Measurements from ENCODE around the gene NAGLU.
"Not testable (repeated sequence)": the region's sequence is repeated elsewhere in the genome, so short reads cannot be mapped to it uniquely, and the experiment has no call there.

The NAGLU gene

DNA sequence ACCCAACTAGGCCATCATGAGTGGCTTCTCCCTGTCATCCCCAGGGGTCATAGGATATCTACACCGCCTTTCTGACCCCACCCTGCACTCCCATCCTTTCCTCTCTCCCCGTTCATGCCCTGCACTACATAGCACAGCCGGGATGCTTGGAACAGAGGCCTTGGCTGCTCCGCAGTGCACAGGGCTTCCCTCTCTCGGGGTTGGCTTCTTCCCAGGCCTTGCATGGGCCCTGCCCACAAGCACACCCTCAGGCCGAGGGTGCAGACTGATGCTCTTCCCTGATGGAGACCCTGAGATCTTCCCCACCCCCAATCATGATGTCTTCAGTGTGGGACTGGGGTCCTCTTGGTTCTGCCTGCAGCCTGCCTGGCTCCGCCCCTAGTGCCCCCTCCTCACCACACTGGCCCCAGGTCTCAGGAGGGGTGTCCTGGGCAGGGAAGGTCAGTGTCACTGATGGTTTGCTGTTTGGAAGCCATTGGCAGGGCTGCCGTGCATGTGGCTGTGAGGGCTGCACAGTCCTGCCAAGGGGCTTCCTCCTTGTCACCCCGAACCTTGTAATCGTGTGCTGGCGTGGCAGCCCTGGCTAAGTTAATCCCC, 14.3 kb upstream of the NAGLU start:
- no peak for DNase-seq (ENCODE audit: low read depth)

DNA sequence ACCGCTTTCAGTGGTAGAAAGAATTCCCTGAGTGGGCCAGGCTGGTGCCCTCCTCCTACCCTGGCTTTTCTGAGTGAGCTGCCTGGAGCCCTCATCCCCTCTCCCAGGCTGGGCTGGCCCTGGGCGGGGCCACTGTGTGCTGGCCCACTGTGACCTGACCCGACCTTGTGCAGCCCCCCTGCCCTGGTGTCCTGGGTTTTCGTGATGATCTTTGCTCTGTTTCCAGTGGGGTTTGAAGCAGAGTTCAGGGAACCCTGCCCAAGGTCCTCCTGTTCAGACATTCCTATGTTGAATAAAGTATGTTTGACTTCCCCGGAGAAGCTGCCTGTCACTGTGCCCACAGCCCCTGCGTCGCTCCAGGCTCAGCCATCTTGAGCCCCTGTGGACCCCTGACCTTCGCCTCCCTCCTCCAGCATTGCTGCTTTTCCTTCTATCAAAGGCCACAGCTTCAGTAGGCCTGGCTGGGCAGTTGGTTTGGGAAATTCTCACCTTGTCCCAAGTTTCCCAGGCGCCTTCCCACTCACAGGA, 13.7 kb upstream of the NAGLU start:
- DNase-seq (ENCODE audit: low read depth), result no peak

DNA sequence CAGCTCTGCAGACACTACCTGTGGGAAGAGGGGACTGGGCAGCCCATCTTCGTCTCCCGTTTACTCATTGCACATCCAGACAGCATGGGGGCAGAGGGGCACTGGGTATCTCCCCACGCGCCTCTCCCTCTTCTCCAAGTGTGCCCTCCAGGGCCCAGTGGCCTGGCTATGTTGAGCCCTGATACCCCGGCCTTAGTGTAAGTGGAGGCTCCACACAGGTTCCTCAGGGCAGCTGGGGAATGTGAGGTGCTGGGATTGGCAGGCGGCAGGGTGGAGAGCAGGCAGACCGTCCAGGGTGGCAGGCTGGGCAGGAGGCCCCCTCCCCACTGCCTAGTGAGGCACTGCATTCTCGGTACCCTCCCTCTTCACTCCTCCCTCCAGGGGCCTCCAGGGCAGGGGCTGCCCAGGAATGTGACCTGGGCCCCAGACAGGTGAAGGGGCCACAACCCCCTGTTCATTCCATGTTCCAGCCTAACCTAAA, 13.2 kb upstream of the NAGLU start:
- DNase-seq (ENCODE audit: low read depth), result no peak

DNA sequence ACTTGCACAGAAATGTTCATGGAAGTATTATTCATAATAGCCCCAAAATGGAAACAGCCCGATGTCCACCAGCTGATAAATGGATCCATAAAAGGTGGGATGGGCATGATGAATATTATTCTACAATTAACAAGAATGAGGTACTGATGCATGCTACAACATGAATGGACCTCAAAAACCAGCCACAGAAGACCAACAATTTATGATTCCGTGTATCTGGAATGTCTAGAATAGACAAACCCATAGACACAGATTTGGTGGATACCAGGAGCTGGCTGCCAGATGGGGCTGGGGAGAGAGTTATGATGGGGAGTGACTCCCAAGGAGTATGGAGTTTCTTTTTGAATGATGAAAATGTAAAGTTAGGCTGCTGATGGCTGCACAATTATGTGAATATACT, 10.8 kb upstream of the NAGLU start:
- DNase-seq (ENCODE audit: low read depth), result no peak

DNA sequence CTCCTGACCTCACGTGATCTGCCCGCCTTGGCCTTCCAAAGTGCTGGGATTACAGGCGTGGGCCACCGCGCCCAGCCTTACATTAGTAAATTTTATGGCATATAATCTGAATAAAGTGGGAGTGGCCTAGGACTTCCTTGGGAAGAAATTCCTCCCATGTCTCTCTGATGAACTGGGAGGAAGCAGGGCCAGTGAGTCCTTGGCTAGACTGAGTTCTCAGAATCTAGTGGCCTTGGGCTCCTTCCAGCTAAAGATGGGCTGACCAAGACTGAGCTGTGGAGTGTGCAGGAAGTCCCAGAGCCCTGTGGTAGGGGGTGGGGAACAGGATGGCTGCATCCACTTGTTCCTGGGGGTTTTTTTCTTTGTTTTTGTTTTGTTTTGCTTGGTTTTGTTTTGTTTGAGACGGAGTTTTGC, 10.0 kb upstream of the NAGLU start:
- no peak for DNase-seq (ENCODE audit: low read depth)

DNA sequence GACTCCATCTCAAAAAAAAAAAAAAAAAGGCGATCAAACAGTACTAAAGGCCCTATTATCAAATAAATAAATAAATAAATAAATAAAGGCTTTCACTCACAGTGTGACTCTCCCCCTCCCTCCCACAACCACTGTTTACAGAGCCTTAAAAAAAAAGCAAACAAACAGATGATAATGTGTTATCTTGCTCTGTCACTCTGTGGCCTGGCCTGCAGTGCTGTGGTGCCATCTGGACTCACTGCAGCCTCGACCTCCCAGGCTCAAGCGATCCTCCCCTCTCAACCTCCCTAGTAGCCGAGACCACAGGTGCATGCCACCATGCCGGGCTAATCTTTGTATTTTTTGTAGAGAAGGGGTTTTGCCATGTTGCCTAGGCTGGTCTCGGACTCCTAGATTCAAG, 8.1 kb upstream of the NAGLU start:
- DNase-seq (ENCODE audit: low read depth), result no peak

DNA sequence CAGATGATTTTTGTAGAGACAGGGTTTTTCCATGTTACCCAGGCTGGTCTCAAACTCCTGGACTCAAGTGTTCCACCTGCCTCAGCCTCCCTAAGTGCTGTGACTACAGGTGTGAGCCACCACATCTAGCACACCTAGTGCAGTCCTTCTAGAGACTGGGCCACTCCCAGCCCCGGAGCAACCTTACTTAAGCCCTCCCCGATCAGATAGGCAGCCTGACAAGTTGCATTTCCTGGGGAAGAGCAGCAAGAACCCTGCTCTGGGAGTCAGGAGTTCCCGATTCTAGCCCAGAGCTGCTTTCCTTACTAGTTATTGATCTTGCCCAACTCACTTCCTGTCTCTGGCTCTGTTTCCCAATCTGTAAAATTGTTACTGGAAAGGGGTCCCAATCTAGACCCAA, 7.0 kb upstream of the NAGLU start:
- DNase-seq (ENCODE audit: low read depth), result no peak

DNA sequence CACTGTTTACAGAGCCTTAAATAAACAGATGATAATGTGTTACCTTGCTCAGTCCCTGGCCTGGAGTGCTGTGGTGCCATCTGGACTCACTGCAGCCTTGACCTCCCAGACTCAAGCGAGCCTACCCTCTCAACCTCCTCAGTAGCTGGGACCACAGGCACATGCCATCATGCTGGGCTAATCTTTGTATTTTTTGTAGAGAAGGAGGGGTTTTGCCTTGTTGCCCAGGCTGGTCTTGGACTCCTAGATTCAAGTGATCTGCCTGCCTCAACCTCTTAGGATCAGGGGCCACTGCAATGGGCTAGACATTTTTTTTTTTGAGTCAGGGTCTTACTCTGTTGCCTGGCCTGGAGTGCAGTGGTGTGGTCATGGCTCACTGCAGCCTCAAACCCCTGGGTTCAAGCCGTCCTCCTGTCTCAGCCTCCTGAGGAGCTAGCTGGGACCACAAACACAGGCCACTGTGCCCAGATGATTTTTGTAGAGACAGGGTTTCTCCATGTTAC, 5.0 kb upstream of the NAGLU start:
- no peak for DNase-seq (ENCODE audit: low read depth)

DNA sequence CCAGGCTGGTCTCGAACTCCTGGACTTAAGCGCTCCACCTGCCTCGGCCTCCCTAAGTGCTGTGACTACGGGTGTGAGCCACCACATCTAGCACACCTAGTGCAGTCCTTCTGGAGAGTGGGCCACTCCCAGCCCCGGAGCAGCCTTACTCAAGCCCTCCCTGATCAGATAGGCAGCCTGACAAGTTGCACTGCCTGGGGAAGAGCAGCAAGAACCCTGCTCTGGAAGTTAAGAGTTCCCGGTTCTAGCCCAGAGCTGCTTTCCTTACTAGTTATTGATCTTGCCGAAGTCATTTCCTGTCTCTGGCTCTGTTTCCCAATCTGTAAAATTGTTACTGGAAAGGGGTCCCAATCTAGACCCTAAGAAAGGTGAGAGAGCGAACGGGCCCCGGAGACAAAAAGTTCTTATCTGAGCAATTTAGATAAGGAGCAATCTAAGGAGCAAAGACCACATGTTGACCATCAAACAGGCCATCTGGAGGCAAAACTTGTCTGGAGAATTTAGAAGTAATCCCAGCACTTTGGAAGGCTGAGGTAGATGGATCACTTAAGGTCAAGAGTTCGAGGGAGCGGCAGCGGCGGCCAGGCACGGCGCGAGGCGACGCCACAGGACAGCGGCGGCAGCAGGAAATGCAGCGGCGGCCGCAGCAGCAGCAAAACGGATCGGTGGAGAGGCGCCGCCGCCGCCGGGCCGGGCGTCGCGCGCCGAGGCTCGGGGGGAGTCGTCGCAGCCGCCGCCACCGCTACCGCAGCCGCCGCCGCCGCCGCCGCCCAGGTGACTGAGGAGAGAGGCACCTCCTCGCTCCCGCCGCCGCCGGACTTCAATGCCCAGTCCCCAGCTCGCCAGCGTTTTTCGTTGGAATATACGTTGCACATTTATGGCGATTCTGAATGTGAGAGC, 4.3 kb upstream of the NAGLU start:
- peak; percentile 43 for DNase-seq (ENCODE audit: low read depth)

DNA sequence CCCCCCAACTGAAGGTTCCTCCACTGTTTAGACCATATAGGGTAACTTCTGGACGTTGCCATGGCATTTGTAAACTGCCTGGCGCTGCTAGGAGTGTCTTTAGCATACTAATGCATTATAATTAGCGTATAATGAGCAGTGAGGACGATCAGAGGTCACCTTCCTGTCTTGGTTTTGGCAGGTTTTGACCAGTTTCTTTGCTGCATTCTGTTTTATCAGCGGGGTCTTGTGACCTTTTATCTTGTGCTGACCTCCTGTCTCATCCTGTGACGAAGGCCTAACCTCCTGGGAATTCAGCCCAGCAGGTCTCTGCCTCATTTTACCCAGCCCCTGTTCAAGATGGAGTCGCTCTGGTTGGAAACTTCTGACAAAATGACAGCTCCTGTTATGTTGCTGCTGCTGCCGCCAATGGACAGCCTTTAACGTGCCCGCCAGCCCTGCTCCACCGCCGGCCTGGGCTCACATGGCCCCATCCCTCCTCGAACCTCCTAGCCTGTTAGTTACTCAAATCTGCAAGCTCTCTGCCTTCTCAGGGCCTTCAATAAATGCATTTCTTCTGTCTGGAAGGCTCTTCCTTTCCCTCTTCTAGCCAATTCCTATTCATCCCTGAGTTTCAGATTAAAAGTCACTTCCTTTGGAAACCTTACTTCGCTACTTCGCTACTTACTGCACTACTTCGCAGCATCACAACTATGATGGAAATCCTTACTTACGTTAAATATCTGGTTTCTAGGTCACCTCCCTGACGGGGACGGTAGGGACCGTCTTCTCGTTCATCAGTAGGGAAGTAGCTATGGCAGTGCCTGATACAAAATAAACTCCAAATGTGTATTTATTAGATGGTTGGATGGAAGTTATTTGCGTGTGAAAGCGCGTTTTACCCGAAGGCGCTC, 640 bp upstream of the NAGLU start:
- no peak for DNase-seq (ENCODE audit: low read depth)

DNA sequence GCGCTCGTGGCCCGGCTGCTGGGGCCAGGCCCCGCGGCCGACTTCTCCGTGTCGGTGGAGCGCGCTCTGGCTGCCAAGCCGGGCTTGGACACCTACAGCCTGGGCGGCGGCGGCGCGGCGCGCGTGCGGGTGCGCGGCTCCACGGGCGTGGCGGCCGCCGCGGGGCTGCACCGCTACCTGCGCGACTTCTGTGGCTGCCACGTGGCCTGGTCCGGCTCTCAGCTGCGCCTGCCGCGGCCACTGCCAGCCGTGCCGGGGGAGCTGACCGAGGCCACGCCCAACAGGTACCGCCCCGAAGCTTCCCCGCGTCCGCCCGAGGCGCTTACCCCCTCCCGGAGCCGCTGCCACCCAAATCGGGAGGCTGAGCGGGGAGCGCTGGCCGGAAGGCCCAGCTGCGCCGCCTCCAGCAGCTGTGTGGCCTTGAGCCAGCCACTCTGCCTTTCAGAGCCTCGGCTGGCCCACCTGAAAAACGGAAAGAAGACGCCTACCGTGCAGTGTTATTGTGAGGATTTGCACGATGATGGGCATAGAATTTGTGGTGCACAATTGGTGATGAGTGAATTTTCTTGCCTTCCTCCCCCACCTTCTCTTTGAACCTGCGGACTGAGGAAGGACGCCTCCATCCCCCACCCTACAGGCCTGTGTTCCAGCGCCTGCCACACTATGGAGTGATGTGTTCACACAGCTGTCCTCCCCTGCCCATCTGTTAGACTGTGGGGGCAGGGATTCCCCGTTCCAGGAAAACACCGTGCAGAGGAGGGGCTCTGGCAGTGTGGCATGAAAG, 523 bp downstream of the NAGLU start:
- peak; percentile 54 for DNase-seq (ENCODE audit: low read depth)

DNA sequence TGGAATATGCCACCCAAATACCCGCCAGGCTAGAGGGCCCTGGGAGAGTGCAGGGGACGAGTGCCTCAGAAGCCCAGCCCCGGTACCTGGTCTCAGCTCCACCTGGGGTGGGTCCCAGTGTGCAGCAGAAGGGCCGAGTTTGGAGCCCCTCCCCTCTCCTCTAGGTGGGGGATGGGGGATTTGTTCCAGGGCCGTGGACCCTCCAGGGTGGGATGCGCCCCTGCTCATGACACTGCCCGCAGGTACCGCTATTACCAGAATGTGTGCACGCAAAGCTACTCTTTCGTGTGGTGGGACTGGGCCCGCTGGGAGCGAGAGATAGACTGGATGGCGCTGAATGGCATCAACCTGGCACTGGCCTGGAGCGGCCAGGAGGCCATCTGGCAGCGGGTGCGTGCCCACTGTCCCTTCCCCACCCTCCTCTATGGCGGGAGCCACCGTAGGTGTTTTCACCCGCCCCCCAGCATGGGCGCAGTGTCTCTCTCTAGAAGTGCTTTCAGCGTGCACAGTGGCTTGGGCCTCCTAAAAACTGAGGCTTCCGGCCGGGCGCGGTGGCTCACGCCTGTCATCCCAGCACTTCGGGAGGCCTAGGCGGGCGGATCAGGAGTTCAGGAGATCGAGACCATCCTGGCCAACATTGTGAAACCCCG, 1.2 kb downstream of the NAGLU start:
- no peak for DNase-seq (ENCODE audit: low read depth)

DNA sequence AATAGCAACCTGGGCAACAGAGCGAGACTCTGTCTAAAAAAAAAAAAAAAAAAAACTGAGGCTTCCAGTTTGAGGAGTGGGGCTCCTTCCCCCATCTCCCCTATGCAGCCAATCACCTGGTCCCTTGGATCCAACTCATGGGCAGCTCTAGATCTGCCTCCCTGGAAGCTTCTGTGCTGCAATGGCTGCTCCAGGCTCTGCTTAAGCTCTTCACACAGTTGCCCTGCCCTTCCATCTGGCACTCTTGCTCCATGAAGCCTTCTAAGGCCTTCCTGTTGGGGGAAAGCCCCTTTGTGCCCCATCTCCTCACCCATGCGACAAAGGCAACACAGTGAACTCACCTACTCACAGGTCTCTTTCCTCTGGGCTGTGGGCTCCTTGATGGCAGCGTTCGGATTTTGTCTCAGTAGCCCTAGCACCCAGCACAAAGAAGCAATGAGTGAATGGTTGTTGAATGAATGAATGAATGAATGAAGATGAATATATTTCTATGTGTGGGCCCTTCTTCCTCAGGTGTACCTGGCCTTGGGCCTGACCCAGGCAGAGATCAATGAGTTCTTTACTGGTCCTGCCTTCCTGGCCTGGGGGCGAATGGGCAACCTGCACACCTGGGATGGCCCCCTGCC, 1.9 kb downstream of the NAGLU start:
- DNase-seq (ENCODE audit: low read depth), result no peak

DNA sequence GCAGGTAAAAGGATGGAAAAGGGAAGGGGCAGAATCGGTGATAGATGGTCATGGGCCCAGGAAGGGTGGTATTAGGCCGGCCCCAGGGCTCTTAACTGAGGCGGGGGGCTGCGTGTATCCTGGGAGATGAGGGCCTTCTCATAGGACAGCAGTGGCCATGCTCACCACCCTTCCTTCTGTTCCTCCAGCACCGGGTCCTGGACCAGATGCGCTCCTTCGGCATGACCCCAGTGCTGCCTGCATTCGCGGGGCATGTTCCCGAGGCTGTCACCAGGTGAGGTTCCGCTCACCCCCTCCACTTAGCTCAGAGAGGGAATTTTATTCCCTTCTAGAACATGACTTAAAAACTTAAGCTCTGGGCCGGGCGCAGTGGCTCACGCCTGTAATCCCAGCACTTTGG, 2.4 kb downstream of the NAGLU start:
- no peak for DNase-seq (ENCODE audit: low read depth)

DNA sequence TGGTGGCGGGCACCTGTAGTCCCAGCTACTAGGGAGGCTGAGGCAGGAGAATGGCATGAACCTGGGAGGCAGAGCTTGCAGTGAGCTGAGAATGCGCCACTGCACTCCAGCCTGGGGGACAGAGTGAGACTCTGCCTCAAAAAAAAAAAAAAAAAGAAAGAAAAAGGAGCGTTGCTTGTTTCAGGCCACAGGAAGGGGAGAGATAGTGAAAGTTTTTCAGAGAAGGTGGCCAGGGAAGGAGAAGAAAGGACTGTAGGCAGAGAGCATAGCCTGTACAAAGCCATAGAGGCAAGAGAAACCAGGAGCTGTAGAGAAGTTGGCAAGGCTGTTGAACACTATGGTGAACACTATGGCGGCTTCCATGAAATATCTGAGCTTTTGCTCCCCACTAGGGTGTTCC, 4.5 kb downstream of the NAGLU start:
- DNase-seq (ENCODE audit: low read depth), result not testable (repeated sequence)

DNA sequence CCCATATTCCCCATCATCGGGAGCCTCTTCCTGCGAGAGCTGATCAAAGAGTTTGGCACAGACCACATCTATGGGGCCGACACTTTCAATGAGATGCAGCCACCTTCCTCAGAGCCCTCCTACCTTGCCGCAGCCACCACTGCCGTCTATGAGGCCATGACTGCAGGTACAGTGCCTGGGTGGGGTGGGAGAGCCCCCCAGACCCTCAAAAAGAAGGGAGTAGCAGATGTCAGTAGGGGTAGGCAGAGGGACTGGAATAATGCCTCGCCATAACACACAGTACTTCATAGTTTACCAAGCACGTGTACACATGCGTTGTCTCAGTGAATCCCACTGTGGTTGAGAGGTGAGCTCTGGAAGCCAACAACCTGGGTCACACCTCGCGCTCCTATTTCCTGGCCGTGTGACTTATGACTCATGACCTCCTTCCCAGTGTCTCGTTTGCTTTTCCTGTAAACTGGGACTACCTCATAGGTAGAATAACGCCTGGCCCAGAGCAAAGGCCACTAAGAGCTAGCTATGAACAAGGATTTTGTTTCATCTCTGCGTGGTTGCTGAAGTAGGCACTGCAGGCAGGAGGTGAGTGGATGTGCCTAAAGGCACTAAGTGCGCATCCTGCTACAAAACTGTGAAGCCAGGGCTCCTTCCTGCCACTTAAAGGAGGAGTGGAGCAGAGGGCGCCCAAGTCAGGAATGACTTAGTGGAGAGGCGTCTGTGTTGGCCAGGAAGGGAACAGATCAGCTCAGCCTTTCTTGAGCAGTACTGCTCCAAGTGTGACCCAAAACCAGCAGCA, 5.2 kb downstream of the NAGLU start:
- no peak for DNase-seq (ENCODE audit: low read depth)

DNA sequence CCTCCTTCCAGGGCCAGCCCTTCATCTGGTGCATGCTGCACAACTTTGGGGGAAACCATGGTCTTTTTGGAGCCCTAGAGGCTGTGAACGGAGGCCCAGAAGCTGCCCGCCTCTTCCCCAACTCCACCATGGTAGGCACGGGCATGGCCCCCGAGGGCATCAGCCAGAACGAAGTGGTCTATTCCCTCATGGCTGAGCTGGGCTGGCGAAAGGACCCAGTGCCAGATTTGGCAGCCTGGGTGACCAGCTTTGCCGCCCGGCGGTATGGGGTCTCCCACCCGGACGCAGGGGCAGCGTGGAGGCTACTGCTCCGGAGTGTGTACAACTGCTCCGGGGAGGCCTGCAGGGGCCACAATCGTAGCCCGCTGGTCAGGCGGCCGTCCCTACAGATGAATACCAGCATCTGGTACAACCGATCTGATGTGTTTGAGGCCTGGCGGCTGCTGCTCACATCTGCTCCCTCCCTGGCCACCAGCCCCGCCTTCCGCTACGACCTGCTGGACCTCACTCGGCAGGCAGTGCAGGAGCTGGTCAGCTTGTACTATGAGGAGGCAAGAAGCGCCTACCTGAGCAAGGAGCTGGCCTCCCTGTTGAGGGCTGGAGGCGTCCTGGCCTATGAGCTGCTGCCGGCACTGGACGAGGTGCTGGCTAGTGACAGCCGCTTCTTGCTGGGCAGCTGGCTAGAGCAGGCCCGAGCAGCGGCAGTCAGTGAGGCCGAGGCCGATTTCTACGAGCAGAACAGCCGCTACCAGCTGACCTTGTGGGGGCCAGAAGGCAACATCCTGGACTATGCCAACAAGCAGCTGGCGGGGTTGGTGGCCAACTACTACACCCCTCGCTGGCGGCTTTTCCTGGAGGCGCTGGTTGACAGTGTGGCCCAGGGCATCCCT, 7.4 kb downstream of the NAGLU start:
- no peak for DNase-seq (ENCODE audit: low read depth)

DNA sequence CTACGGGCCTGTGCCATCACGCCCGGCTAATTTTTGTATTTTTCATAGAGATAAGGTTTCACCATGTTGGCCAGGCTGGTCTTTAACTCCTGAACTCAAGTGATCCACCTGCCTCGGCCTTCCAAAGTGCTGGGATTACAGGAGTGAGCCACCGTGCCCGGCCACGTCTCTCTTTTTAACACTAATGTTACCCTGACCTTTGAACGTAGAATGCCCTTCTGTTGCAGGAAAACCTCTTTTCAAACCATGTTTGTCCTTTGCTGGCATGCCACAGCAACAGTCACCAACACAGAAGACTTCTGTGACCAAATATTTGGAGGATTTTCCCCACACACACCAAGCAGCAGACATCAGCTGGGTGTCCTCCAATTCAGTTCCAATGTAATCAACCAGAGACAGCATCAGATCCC, 8.8 kb downstream of the NAGLU start:
- no peak for DNase-seq (ENCODE audit: low read depth)
